ENCODE measurements around the gene PLEKHB1. TPM values are rescaled to one million over a fixed set of nuclear protein-coding genes. Genes with fewer than 3 reads are reported as not detected.
"Not testable (repeated sequence)": the region's sequence is repeated elsewhere in the genome, so short reads cannot be mapped to it uniquely, and the experiment has no call there.

PLEKHB1 gene
- total and polyA plus RNA-seq, 4 donors, result 52.4 to 137 (median 93.1) TPM

DNA sequence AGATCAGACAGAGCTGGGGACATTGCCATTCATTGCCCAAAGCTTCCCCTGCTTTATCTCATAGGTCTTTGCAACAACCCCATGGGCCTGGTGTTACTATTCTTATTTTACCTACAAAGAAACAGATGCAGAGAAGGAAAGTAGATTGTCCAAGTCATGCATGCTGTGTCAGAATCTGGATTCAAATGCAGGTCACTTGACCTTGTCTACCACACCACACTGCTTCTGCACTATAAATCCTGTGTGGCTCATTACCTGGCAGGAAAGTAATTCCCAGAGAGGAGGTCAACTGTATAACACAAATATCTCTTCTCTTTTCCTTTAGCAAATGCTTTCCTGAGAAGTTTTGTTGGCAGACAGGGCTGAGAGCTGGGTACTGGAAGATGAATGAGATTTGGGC lies 18.5 kb downstream of the PLEKHB1 start:
- Histone ChIP-seq H3K27ac (ENCODE audit: low read depth, low read length) (no peak overlapping the region), H3K4me3 (ENCODE audit: low read depth, low read length) (no peak overlapping the region), H3K27me3 (ENCODE audit: control insufficient read depth, insufficient read depth, low read length) (no peaks in the 10 kb centered on the region), H3K4me1 (ENCODE audit: control insufficient read depth, insufficient read depth, low read length) (peaks cover 13% of the 10 kb centered on the region), H3K36me3 (ENCODE audit: control insufficient read depth, insufficient read depth, low read length) (peaks cover 3% of the 10 kb centered on the region), H3K9me3 (ENCODE audit: control insufficient read depth, insufficient read depth, low read length) (no peaks in the 10 kb centered on the region)
- DNase-seq (ENCODE audit: low read depth in 4 of 6, low spot score in 6 of 6), result peak in 1 of 6 donors; percentile 19

- Histone ChIP-seq H3K4me3 (ENCODE audit: low read depth, low read length) (no peak overlapping the region), H3K27me3 (ENCODE audit: control insufficient read depth, insufficient read depth, low read length) (no peaks in the 10 kb centered on the region), H3K27ac (ENCODE audit: low read depth, low read length) (no peak overlapping the region), H3K9me3 (ENCODE audit: control insufficient read depth, insufficient read depth, low read length) (no peaks in the 10 kb centered on the region), H3K4me1 (ENCODE audit: control insufficient read depth, insufficient read depth, low read length) (peaks cover 6% of the 10 kb centered on the region), H3K36me3 (ENCODE audit: control insufficient read depth, insufficient read depth, low read length) (no peaks in the 10 kb centered on the region)
- no CpG with 5 or more reads among the region's 1 CpG for WGBS (ENCODE audit: insufficient coverage)
- no peak for DNase-seq (ENCODE audit: low read depth in 4 of 6, low spot score in 6 of 6)
These were observed 21.5 kb downstream of the PLEKHB1 start for GRCh38 chr11:73667891-73668290.

GRCh38 chr11:73670808-73671207 lies 24.4 kb downstream of the PLEKHB1 start:
- no peak overlapping the region for H3K4me3 ChIP-seq (ENCODE audit: low read depth, low read length)
- H3K27me3 ChIP-seq (ENCODE audit: control insufficient read depth, insufficient read depth, low read length), result no peaks in the 10 kb centered on the region
- WGBS (ENCODE audit: insufficient coverage), result no CpG with 5 or more reads among the region's 3 CpGs
- H3K4me1 ChIP-seq (ENCODE audit: control insufficient read depth, insufficient read depth, low read length), result peaks cover 6% of the 10 kb centered on the region
- no peaks in the 10 kb centered on the region for H3K36me3 ChIP-seq (ENCODE audit: control insufficient read depth, insufficient read depth, low read length)
- no peaks in the 10 kb centered on the region for H3K9me3 ChIP-seq (ENCODE audit: control insufficient read depth, insufficient read depth, low read length)
- no peak overlapping the region for H3K27ac ChIP-seq (ENCODE audit: low read depth, low read length)
- DNase-seq (ENCODE audit: low read depth in 4 of 6, low spot score in 6 of 6), result no peak

GRCh38 chr11:73671701-73672100 lies 25.3 kb downstream of the PLEKHB1 start:
- DNase-seq (ENCODE audit: low read depth in 4 of 6, low spot score in 6 of 6), result peak in 1 of 6 donors; percentile 21
- Histone ChIP-seq H3K9me3 (ENCODE audit: control insufficient read depth, insufficient read depth, low read length) (no peaks in the 10 kb centered on the region), H3K4me1 (ENCODE audit: control insufficient read depth, insufficient read depth, low read length) (peaks cover 6% of the 10 kb centered on the region), H3K27me3 (ENCODE audit: control insufficient read depth, insufficient read depth, low read length) (no peaks in the 10 kb centered on the region), H3K27ac (ENCODE audit: low read depth, low read length) (no peak overlapping the region), H3K36me3 (ENCODE audit: control insufficient read depth, insufficient read depth, low read length) (no peaks in the 10 kb centered on the region), H3K4me3 (ENCODE audit: low read depth, low read length) (no peak overlapping the region)
- WGBS (ENCODE audit: insufficient coverage), result 80% methylated on average over 6 of the region's 6 CpGs

DNA sequence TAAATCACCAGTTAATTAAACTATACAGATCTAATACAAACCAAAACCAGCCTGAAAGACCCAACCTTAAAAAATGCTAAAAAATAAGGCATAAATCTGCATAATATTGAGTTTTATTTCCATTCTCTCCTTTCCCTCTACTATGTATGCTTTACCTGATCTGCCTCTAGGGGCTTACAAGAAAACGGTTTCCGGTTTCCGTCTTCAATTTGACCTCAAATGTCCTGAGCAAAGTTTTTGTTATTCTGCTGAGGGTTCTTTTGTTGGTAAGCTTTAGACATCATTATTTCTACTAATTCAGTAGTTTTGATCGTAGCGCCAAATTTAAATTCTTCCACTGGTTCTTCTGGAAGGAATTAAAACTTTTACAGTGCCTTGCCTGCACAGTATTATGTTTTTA lies 30.2 kb downstream of the PLEKHB1 start:
- WGBS (ENCODE audit: insufficient coverage), result no CpG with 5 or more reads among the region's 5 CpGs
- H3K9me3 ChIP-seq (ENCODE audit: control insufficient read depth, insufficient read depth, low read length); H3K4me3 ChIP-seq (ENCODE audit: low read depth, low read length); DNase-seq (ENCODE audit: low read depth in 4 of 6, low spot score in 6 of 6); H3K27ac ChIP-seq (ENCODE audit: low read depth, low read length); H3K27me3 ChIP-seq (ENCODE audit: control insufficient read depth, insufficient read depth, low read length); H3K4me1 ChIP-seq (ENCODE audit: control insufficient read depth, insufficient read depth, low read length): not testable (repeated sequence)
- H3K36me3 ChIP-seq (ENCODE audit: control insufficient read depth, insufficient read depth, low read length), result peaks cover 11% of the 10 kb centered on the region

- Histone ChIP-seq H3K4me3 (ENCODE audit: low read depth, low read length) (no peak overlapping the region), H3K9me3 (ENCODE audit: control insufficient read depth, insufficient read depth, low read length) (no peaks in the 10 kb centered on the region), H3K36me3 (ENCODE audit: control insufficient read depth, insufficient read depth, low read length) (peaks cover 15% of the 10 kb centered on the region), H3K4me1 (ENCODE audit: control insufficient read depth, insufficient read depth, low read length) (no peaks in the 10 kb centered on the region), H3K27ac (ENCODE audit: low read depth, low read length) (no peak overlapping the region), H3K27me3 (ENCODE audit: control insufficient read depth, insufficient read depth, low read length) (no peaks in the 10 kb centered on the region)
- WGBS (ENCODE audit: insufficient coverage), result no CpG with 5 or more reads among the region's 2 CpGs
- DNase-seq (ENCODE audit: low read depth in 4 of 6, low spot score in 6 of 6), result no peak
These were observed 34.3 kb downstream of the PLEKHB1 start for GRCh38 chr11:73680687-73681086.

- Histone ChIP-seq H3K27ac (ENCODE audit: low read depth, low read length) (no peak overlapping the region), H3K9me3 (ENCODE audit: control insufficient read depth, insufficient read depth, low read length) (no peaks in the 10 kb centered on the region), H3K36me3 (ENCODE audit: control insufficient read depth, insufficient read depth, low read length) (peaks cover 16% of the 10 kb centered on the region), H3K27me3 (ENCODE audit: control insufficient read depth, insufficient read depth, low read length) (no peaks in the 10 kb centered on the region), H3K4me3 (ENCODE audit: low read depth, low read length) (no peak overlapping the region), H3K4me1 (ENCODE audit: control insufficient read depth, insufficient read depth, low read length) (no peaks in the 10 kb centered on the region)
- 80% methylated on average over 1 of the region's 4 CpGs for WGBS (ENCODE audit: insufficient coverage)
- no peak for DNase-seq (ENCODE audit: low read depth in 4 of 6, low spot score in 6 of 6)
These were observed 47.6 kb downstream of the PLEKHB1 start for GRCh38 chr11:73693899-73694525.

- Histone ChIP-seq H3K27ac (ENCODE audit: low read depth, low read length) (no peak overlapping the region), H3K27me3 (ENCODE audit: control insufficient read depth, insufficient read depth, low read length) (no peaks in the 10 kb centered on the region), H3K4me3 (ENCODE audit: low read depth, low read length) (no peak overlapping the region), H3K36me3 (ENCODE audit: control insufficient read depth, insufficient read depth, low read length) (peaks cover 43% of the 10 kb centered on the region), H3K9me3 (ENCODE audit: control insufficient read depth, insufficient read depth, low read length) (no peaks in the 10 kb centered on the region), H3K4me1 (ENCODE audit: control insufficient read depth, insufficient read depth, low read length) (no peaks in the 10 kb centered on the region)
- DNase-seq (ENCODE audit: low read depth in 4 of 6, low spot score in 6 of 6), result no peak
- no CpG with 5 or more reads among the region's 1 CpG for WGBS (ENCODE audit: insufficient coverage)
These were observed 58.7 kb downstream of the PLEKHB1 start for GRCh38 chr11:73705053-73705452.

DNA sequence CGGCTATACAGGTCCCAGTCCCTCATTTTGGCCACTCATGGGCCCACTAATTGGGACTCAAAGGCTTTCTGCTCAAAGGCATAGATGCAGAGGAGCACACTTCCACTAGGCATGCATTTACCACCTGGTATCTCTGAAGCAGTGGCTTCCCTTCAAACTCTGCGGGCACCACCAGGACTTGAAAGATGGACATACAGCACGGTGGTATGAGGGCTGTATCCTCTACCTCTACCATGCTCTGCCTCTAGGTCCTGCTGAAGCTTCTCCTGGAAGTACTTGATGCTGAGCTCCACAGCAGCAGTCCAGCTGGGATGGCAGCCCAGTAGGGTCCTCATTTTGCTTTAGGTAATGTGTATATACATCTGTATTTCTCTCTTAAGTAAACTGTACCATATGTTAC lies 64.6 kb downstream of the PLEKHB1 start:
- peaks cover 9% of the 10 kb centered on the region for H3K4me1 ChIP-seq (ENCODE audit: control insufficient read depth, insufficient read depth, low read length)
- H3K36me3 ChIP-seq (ENCODE audit: control insufficient read depth, insufficient read depth, low read length), result peaks cover 20% of the 10 kb centered on the region
- H3K27ac ChIP-seq (ENCODE audit: low read depth, low read length), result no peak overlapping the region
- no peaks in the 10 kb centered on the region for H3K9me3 ChIP-seq (ENCODE audit: control insufficient read depth, insufficient read depth, low read length)
- no peak for DNase-seq (ENCODE audit: low read depth in 4 of 6, low spot score in 6 of 6)
- H3K27me3 ChIP-seq (ENCODE audit: control insufficient read depth, insufficient read depth, low read length), result no peaks in the 10 kb centered on the region
- no peak overlapping the region for H3K4me3 ChIP-seq (ENCODE audit: low read depth, low read length)
- WGBS (ENCODE audit: insufficient coverage), result 100% methylated on average over 2 of the region's 3 CpGs
